Endodermal cell (in vitro differentiated cells): ENCODE data around the gene PSENEN. TPM values are rescaled to one million over a fixed set of nuclear protein-coding genes. Genes with fewer than 3 reads are reported as not detected.

Experiments used
- DNase-seq: peaks from one replicate; pipeline ENCODE4 v3.0.0-alpha.2; 2017
- H3K27ac ChIP-seq: 2 replicates; pipeline ENCODE4 v1.5.1; 2013; ENCODE audit warnings: mild to moderate bottlenecking, low read depth, low read length, moderate library complexity
- H3K27me3 ChIP-seq: 2 replicates; pipeline ENCODE4 v1.6.1; 2013; ENCODE audit warnings: mild to moderate bottlenecking, low read length, moderate library complexity; ENCODE audit not compliant: insufficient read depth, control insufficient read depth, poor library complexity, severe bottlenecking
- H3K36me3 ChIP-seq: 2 replicates; pipeline ENCODE4 v1.7.0; 2013; ENCODE audit warnings: mild to moderate bottlenecking, low read length, moderate library complexity; ENCODE audit not compliant: control insufficient read depth, insufficient read depth
- H3K4me1 ChIP-seq: one replicate; pipeline ENCODE4 v1.7.0; 2013; ENCODE audit warnings: low read length; ENCODE audit not compliant: control insufficient read depth, insufficient read depth
- H3K4me3 ChIP-seq: 2 replicates; pipeline ENCODE4 v1.5.1; 2013; ENCODE audit warnings: mild to moderate bottlenecking, low read length, moderate library complexity
- H3K9ac ChIP-seq: 2 replicates; pipeline ENCODE4 v1.6.1; 2013; ENCODE audit warnings: mild to moderate bottlenecking, low read length, moderate library complexity; ENCODE audit not compliant: poor library complexity, severe bottlenecking; ENCODE audit errors: extremely low read depth
- H3K9me3 ChIP-seq: 2 replicates; pipeline ENCODE4 v1.6.1; 2013; ENCODE audit warnings: mild to moderate bottlenecking, low read length, moderate library complexity; ENCODE audit not compliant: control insufficient read depth
- H3K27ac Mint-ChIP-seq: 2 replicates; pipeline ENCODE4 v1.8.0; 2020; ENCODE audit warnings: mixed read lengths
- H3K27me3 Mint-ChIP-seq: 2 replicates; pipeline ENCODE4 v1.8.0; 2021; ENCODE audit warnings: mild to moderate bottlenecking, mixed read lengths; ENCODE audit not compliant: insufficient read depth
- H3K36me3 Mint-ChIP-seq: 2 replicates; pipeline ENCODE4 v1.8.0; 2020; ENCODE audit warnings: low read depth, mixed read lengths
- H3K4me1 Mint-ChIP-seq: 2 replicates; pipeline ENCODE4 v1.8.0; 2020; ENCODE audit warnings: mixed read lengths
- H3K4me3 Mint-ChIP-seq: 2 replicates; pipeline ENCODE4 v1.8.0; 2020; ENCODE audit warnings: mild to moderate bottlenecking, moderate library complexity, mixed read lengths
- H3K9me3 Mint-ChIP-seq: 2 replicates; pipeline ENCODE4 v1.8.0; 2020; ENCODE audit warnings: mild to moderate bottlenecking, mixed read lengths
- WGBS, 2 experiments: methylation state at CpG; one replicate each; pipeline versions ENCODE4 v1.1.5 to v1.1.7; 2013; ENCODE audit warnings: missing lambda C conversion rate in 2 of 2, mixed read lengths in 1 of 2; ENCODE audit not compliant: insufficient coverage in 1 of 2, insufficient read length in 1 of 2; 5-methylcytosine and 5-hydroxymethylcytosine counted together
- total RNA-seq, 2 donors: library from RNA; stranded (reverse); fragmentation: NEBNext Ultra II Directional in 1 of 2; extraction: Animal tissue kit (Norgen Biotek cat#: 25700) in 1 of 2; gene quantifications; 2 replicates in 1 of 2; 3 replicates in 1 of 2; pipeline ENCODE4 v1.2.1, GENCODE V29; 2021
- TF ChIP-seq, protein P1 (sequence below): fragments of 200-600 bp; sonication (generic); conservative IDR thresholded peaks from 2 replicates; pipeline ENCODE4 v1.5.0; 2021; ENCODE audit warnings: antibody characterized with exemption, mild to moderate bottlenecking

The PSENEN gene
- total RNA-seq, 2 donors from 2014 or later = 101 to 109 TPM

DNA sequence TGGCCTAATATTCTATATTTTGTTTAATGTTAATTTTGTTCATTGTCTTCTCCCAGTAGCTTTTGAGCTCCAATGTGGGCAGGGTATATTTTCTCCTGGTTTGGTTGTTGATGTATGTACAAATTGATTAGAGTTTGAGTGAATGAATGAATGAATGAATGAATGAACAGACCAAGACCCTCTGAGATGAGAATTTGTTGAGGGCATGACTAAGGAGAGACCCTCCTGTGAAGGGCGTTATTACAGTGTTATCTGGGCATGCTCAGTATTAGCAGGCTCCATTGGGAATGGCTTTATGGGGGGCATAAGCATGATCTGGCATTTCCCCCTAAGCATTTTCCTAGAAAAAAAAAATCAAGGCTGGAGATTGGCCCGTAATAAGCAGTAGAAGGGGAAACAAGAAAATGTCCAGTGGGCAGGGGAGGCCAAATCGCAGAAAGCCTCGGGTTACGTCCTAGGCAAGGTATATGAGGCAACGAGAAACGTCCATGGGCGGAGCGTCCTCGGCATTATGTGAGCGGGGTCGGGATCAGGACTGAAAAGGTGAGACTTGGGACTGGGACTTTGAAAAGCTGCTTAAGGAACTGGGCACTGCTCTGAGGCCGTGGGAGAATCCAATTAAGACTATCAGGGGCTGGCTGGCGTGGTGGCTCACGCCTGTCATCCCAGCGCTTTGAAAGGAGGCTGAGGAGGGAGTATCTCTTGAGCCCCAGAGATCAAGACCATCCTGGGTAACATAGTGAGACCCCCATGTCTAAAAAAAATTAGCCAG is 29.0 kb downstream of the PSENEN start:
- H3K36me3 Mint-ChIP-seq = peaks cover 3% of the 10 kb centered on the region
- H3K27me3 Mint-ChIP-seq = peaks cover 41% of the 10 kb centered on the region
- peak overlapping the region; percentile 50 for H3K4me3 Mint-ChIP-seq
- H3K27ac Mint-ChIP-seq = no peak overlapping the region
- TF ChIP-seq, protein P1, sequence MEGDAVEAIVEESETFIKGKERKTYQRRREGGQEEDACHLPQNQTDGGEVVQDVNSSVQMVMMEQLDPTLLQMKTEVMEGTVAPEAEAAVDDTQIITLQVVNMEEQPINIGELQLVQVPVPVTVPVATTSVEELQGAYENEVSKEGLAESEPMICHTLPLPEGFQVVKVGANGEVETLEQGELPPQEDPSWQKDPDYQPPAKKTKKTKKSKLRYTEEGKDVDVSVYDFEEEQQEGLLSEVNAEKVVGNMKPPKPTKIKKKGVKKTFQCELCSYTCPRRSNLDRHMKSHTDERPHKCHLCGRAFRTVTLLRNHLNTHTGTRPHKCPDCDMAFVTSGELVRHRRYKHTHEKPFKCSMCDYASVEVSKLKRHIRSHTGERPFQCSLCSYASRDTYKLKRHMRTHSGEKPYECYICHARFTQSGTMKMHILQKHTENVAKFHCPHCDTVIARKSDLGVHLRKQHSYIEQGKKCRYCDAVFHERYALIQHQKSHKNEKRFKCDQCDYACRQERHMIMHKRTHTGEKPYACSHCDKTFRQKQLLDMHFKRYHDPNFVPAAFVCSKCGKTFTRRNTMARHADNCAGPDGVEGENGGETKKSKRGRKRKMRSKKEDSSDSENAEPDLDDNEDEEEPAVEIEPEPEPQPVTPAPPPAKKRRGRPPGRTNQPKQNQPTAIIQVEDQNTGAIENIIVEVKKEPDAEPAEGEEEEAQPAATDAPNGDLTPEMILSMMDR = no peak
- H3K27ac ChIP-seq = no peak overlapping the region
- no peaks in the 10 kb centered on the region for H3K9me3 ChIP-seq
- H3K4me1 Mint-ChIP-seq = peaks cover 15% of the 10 kb centered on the region
- H3K9ac ChIP-seq = no peak overlapping the region
- H3K36me3 ChIP-seq = no peaks in the 10 kb centered on the region
- H3K9me3 Mint-ChIP-seq = no peaks in the 10 kb centered on the region
- peaks cover 11% of the 10 kb centered on the region for H3K27me3 ChIP-seq
- H3K4me1 ChIP-seq = peaks cover 3% of the 10 kb centered on the region
- 54 to 64% methylated on average over 16 of the region's 16 CpGs for WGBS, 2 experiments
- no peak for DNase-seq
- H3K4me3 ChIP-seq = peak overlapping the region; percentile 72

DNA sequence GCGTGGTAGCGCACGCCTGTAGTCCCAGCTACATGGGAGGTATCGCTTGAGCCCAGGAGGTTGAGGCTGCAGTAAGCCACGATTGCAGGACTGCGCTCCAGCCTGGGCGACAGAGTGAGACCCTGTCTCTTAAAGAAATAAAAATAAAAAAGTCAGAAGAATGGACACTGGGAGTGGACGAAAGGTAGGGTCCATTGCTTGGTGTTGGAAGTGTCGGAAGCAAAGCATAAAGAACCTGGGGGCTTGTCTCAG is 29.5 kb downstream of the PSENEN start:
- Mint-ChIP-seq H3K27ac (no peak overlapping the region), H3K27me3 (peaks cover 41% of the 10 kb centered on the region), H3K4me3 (peak overlapping the region; percentile 50), H3K36me3 (peaks cover 3% of the 10 kb centered on the region), H3K4me1 (peaks cover 15% of the 10 kb centered on the region), H3K9me3 (no peaks in the 10 kb centered on the region)
- peak overlapping the region; percentile 72 for H3K4me3 ChIP-seq
- no peak overlapping the region for H3K9ac ChIP-seq
- H3K27ac ChIP-seq = no peak overlapping the region
- no peak for DNase-seq
- TF ChIP-seq, protein P1 = no peak
- peaks cover 11% of the 10 kb centered on the region for H3K27me3 ChIP-seq
- WGBS, 2 experiments = 35 to 36% methylated on average over 9 of the region's 9 CpGs
- peaks cover 3% of the 10 kb centered on the region for H3K4me1 ChIP-seq
- no peaks in the 10 kb centered on the region for H3K9me3 ChIP-seq
- no peaks in the 10 kb centered on the region for H3K36me3 ChIP-seq

DNA sequence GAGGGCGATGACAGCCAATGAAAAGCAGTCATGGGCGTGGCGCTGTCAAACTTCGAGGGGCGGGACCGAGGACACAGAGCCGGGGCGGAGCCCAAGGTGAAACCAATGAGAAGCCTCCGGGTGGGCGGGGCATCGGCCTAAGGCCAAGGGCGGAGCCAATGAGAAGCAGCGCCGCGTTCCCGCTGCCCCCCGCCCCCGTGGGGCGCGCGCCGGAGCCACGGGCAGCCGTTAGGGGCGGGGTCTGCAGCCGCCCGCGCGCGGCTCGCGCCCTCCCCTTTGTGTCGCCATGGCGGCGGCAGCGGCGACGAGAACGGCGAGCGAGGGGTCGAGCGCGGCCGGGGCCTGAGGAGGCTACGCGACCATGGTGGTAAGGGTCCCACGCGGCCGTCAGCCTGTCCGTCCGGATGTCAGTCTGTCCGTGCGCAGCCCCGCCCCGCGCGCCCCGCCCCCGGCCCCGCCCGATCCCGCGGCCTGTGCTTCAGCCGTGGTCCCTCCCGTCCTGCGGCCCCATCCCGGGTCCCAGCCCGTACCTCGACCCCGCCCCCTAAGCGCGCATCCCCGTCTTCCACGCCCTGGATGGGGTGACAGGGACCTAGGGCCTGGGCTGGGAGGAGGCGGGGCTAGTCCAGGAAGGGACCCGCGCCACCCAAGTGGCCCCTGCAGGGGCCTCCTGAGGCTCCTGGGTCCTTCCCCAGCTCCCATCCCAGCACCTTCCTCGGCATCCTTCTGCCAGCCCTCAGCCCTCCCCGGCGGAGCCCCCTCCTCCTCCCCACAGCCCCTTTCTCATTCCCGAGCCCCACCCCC is 30.0 kb downstream of the PSENEN start, which contains the start of gene ARHGAP33:
Gene ARHGAP33, plus strand, starts transcription at position 267 of the 804 bp plus-strand sequence. Its CDS starts 95 bp downstream, at position 362.
- Mint-ChIP-seq H3K9me3 (no peaks in the 10 kb centered on the region), H3K27me3 (peaks cover 41% of the 10 kb centered on the region), H3K27ac (no peak within 1 kb of the TSS), H3K4me1 (peaks cover 15% of the 10 kb centered on the region), H3K4me3 (peak within 1 kb of the TSS; percentile 50), H3K36me3 (no peaks in the 10 kb centered on the region)
- Histone ChIP-seq H3K4me1 (peaks cover 3% of the 10 kb centered on the region), H3K9me3 (no peaks in the 10 kb centered on the region), H3K27me3 (peaks cover 11% of the 10 kb centered on the region), H3K9ac (no peak within 1 kb of the TSS), H3K36me3 (no peaks in the 10 kb centered on the region), H3K27ac (peak within 1 kb of the TSS; percentile 63), H3K4me3 (peak within 1 kb of the TSS; percentile 72)
- WGBS, 2 experiments = 0% methylated on average over 28 to 82 of the region's 82 CpGs
- TF ChIP-seq, protein P1 = no peak
- DNase-seq = peak; percentile 99
